ENCODE results near the gene TSPY4.
"Not testable (repeated sequence)": the region's sequence is repeated elsewhere in the genome, so short reads cannot be mapped to it uniquely, and the experiment has no call there.

The TSPY4 gene
- total RNA-seq = 0 reads per million in 3 donors

DNA sequence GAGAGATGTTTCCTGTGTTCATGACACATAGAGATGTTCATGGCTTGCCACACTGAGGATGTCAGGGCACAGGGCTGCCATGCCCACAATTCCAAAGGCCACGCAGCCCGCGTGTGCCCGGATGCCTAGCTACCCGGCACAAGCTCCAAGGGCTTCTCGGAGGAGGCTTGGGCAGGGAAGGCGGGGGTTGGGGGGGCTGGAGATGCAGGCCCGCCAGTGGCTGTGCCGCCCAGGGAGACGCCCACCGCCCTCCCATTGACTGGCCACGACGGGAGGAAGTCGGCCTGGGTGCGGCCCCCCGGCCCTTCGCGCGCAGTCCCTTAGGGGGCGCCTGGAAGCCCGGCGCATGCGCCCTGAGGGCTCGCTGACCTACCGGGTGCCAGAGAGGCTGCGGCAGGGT, at the start of gene TSPY4:
TSS of gene TSPY4 (plus strand) at position 301 of the 400 bp plus-strand sequence. CDS start at position 347, 46 bp downstream.
- H3K36me3 ChIP-seq (ENCODE audit: control insufficient read depth, insufficient read depth, low read length); H3K27ac ChIP-seq (ENCODE audit: insufficient read depth, low read length, poor library complexity, severe bottlenecking); H3K9me3 ChIP-seq (ENCODE audit: control insufficient read depth, low read length); H3K27me3 ChIP-seq (replicated peaks; ENCODE audit: control insufficient read depth, insufficient read depth, low read length, poor library complexity, severe bottlenecking); H3K4me3 ChIP-seq (ENCODE audit: insufficient read depth, low read depth, low read length, poor library complexity, severe bottlenecking); DNase-seq; H3K4me1 ChIP-seq (ENCODE audit: control insufficient read depth, insufficient read depth, low read length, poor library complexity, severe bottlenecking): not testable (repeated sequence)

DNA sequence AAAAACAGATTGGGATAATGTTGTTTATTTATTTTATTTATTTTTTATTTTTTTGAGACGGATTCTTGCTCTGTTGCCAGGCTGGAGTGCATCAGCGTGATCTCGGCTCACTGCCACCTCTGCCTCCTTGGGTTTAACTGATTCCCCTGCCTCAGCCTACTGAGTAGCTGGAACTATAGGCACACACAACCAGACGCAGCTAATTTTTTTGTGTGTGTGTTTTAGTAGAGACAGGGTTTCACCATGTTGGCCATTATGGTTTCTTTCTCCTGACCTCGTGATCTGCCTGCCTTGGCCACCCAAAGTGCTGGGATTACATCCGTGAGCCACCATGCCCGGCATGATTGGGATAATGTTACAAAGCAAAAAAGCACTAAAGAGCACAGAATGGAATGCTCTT, 16.3 kb upstream of the TSPY4 start:
- Histone ChIP-seq H3K4me1 (ENCODE audit: control insufficient read depth, insufficient read depth, low read length, poor library complexity, severe bottlenecking) (no peaks in the 10 kb centered on the region), H3K36me3 (ENCODE audit: control insufficient read depth, insufficient read depth, low read length) (no peaks in the 10 kb centered on the region), H3K9me3 (ENCODE audit: control insufficient read depth, low read length) (no peaks in the 10 kb centered on the region), H3K27me3 (replicated peaks; ENCODE audit: control insufficient read depth, insufficient read depth, low read length, poor library complexity, severe bottlenecking) (no peaks in the 10 kb centered on the region), H3K4me3 (ENCODE audit: insufficient read depth, low read depth, low read length, poor library complexity, severe bottlenecking) (no peak overlapping the region), H3K27ac (ENCODE audit: insufficient read depth, low read length, poor library complexity, severe bottlenecking) (no peak overlapping the region)
- DNase-seq = no peak

DNA sequence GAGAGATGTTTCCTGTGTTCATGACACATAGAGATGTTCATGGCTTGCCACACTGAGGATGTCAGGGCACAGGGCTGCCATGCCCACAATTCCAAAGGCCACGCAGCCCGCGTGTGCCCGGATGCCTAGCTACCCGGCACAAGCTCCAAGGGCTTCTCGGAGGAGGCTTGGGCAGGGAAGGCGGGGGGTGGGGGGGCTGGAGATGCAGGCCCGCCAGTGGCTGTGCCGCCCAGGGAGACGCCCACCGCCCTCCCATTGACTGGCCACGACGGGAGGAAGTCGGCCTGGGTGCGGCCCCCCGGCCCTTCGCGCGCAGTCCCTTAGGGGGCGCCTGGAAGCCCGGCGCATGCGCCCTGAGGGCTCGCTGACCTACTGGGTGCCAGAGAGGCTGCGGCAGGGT, 20.2 kb downstream of the TSPY4 start, which contains the start of gene TSPY8:
TSS of gene TSPY8 (plus strand) at position 301 of the 400 bp plus-strand sequence. CDS start at position 347, 46 bp downstream.
- H3K4me3 ChIP-seq (ENCODE audit: insufficient read depth, low read depth, low read length, poor library complexity, severe bottlenecking); H3K4me1 ChIP-seq (ENCODE audit: control insufficient read depth, insufficient read depth, low read length, poor library complexity, severe bottlenecking); H3K27ac ChIP-seq (ENCODE audit: insufficient read depth, low read length, poor library complexity, severe bottlenecking); H3K9me3 ChIP-seq (ENCODE audit: control insufficient read depth, low read length); DNase-seq; H3K27me3 ChIP-seq (replicated peaks; ENCODE audit: control insufficient read depth, insufficient read depth, low read length, poor library complexity, severe bottlenecking); H3K36me3 ChIP-seq (ENCODE audit: control insufficient read depth, insufficient read depth, low read length): not testable (repeated sequence)

All from effector memory CD4-positive, alpha-beta T cell (primary cell).